ENCODE results near the gene MTCL1.
A peak's percentile ranks its signal among the peaks of the same experiment; 100 is the strongest.

The MTCL1 gene

GRCh38 chr18:8806100-8806797 lies 100.9 kb downstream of the MTCL1 start:
- H3K4me1 ChIP-seq (ENCODE audit: insufficient read depth, low read length, poor library complexity, severe bottlenecking) = peaks cover 18% of the 10 kb centered on the region
- H4K20me1 ChIP-seq (ENCODE audit: insufficient read depth, low read length, poor library complexity, severe bottlenecking) = no peaks in the 10 kb centered on the region
- no peak overlapping the region for H3K4me3 ChIP-seq (ENCODE audit: low read length, poor library complexity, severe bottlenecking)
- no peak overlapping the region for H3K4me2 ChIP-seq (ENCODE audit: low read depth, low read length, poor library complexity, severe bottlenecking)
- H3F3A ChIP-seq (ENCODE audit: low read depth) = no peaks in the 10 kb centered on the region
- TF ChIP-seq EZH2phosphoT487 (IDR thresholded peaks at IDR 0.05; ENCODE audit: borderline replicate concordance) (no peak), CTCF (conservative IDR thresholded peaks at IDR 0.05; ENCODE audit: low read length) (no peak)
- no peaks in the 10 kb centered on the region for H3K79me2 ChIP-seq (ENCODE audit: insufficient read depth, low read length)
- no peaks in the 10 kb centered on the region for H3K9me3 ChIP-seq (ENCODE audit: insufficient read depth, low read depth, low read length)
- no peak overlapping the region for H2AFZ ChIP-seq (ENCODE audit: low read length)
- no peak overlapping the region for H3K9ac ChIP-seq (ENCODE audit: low read depth, low read length, poor library complexity, severe bottlenecking)
- no peaks in the 10 kb centered on the region for H3K27me3 ChIP-seq (ENCODE audit: insufficient read depth, low read length, poor library complexity, severe bottlenecking)
- no peaks in the 10 kb centered on the region for H3K9me2 ChIP-seq (replicated peaks; ENCODE audit: low read depth, low read length)
- no peaks in the 10 kb centered on the region for H3K36me3 ChIP-seq (ENCODE audit: insufficient read depth, low read length)

DNA sequence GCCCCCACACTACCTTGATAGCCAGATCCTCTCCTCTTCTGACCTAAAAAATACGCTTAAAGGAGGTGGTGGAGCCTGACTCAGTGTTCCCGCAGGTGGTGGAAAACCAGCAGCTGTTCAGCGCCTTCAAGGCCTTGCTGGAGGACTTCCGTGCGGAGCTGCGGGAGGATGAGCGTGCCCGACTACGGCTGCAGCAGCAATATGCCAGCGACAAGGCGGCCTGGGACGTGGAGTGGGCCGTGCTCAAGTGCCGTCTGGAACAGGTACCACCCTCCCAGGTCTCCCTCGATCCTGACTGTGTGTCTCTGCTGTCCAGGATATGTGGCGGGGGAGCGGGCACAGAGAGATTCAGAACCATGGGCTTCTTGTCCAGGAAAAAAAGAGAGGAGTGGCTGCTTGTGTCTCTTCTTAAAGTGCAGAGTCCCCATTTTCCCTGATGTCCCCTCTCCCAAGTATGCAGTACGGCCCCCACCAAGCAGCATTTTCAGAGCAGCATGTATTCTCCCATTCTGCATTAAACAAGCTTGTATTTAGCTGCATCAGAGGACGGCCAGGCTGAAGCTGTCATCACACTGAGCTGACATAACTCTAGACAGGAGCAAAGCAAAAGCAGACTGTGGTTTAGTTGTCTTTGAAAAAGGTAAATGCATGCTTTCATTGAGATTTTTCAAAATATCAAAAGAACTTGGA lies 101.6 kb downstream of the MTCL1 start:
- H3K4me3 ChIP-seq (ENCODE audit: low read length, poor library complexity, severe bottlenecking) = no peak overlapping the region
- H3K9me3 ChIP-seq (ENCODE audit: insufficient read depth, low read depth, low read length) = no peaks in the 10 kb centered on the region
- no peaks in the 10 kb centered on the region for H3F3A ChIP-seq (ENCODE audit: low read depth)
- TF ChIP-seq EZH2phosphoT487 (IDR thresholded peaks at IDR 0.05; ENCODE audit: borderline replicate concordance) = no peak
- no peak for TF ChIP-seq CTCF (conservative IDR thresholded peaks at IDR 0.05; ENCODE audit: low read length)
- no peak overlapping the region for H3K9ac ChIP-seq (ENCODE audit: low read depth, low read length, poor library complexity, severe bottlenecking)
- H4K20me1 ChIP-seq (ENCODE audit: insufficient read depth, low read length, poor library complexity, severe bottlenecking) = no peaks in the 10 kb centered on the region
- H3K36me3 ChIP-seq (ENCODE audit: insufficient read depth, low read length) = no peaks in the 10 kb centered on the region
- H3K4me1 ChIP-seq (ENCODE audit: insufficient read depth, low read length, poor library complexity, severe bottlenecking) = peaks cover 18% of the 10 kb centered on the region
- H3K9me2 ChIP-seq (replicated peaks; ENCODE audit: low read depth, low read length) = no peaks in the 10 kb centered on the region
- H3K4me2 ChIP-seq (ENCODE audit: low read depth, low read length, poor library complexity, severe bottlenecking) = peak overlapping the region; percentile 55
- no peak overlapping the region for H2AFZ ChIP-seq (ENCODE audit: low read length)
- no peaks in the 10 kb centered on the region for H3K27me3 ChIP-seq (ENCODE audit: insufficient read depth, low read length, poor library complexity, severe bottlenecking)
- H3K79me2 ChIP-seq (ENCODE audit: insufficient read depth, low read length) = no peaks in the 10 kb centered on the region

DNA sequence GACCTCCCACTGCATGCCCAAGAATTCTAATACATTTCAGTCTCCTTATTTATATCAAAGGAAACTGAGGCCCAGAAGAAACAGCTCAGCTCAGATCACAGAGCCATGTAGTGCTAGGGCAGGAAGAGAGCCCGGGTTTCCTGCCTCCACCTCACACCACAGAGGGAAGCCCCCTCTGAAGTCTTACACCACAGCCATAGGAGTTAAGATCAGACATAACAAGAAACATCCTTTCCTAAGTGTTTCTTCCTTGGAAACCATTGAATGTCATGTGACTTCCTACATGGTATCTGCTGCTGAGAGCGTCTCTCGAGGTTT lies 102.1 kb downstream of the MTCL1 start:
- Histone ChIP-seq H3K4me1 (ENCODE audit: insufficient read depth, low read length, poor library complexity, severe bottlenecking) (peaks cover 18% of the 10 kb centered on the region), H2AFZ (ENCODE audit: low read length) (no peak overlapping the region), H3K4me2 (ENCODE audit: low read depth, low read length, poor library complexity, severe bottlenecking) (peak overlapping the region; percentile 55)

More for the DNA sequence above, 102.1 kb downstream of the MTCL1 start:
- no peaks in the 10 kb centered on the region for H4K20me1 ChIP-seq (ENCODE audit: insufficient read depth, low read length, poor library complexity, severe bottlenecking)
- no peaks in the 10 kb centered on the region for H3K9me2 ChIP-seq (replicated peaks; ENCODE audit: low read depth, low read length)
- no peaks in the 10 kb centered on the region for H3K9me3 ChIP-seq (ENCODE audit: insufficient read depth, low read depth, low read length)
- no peaks in the 10 kb centered on the region for H3K27me3 ChIP-seq (ENCODE audit: insufficient read depth, low read length, poor library complexity, severe bottlenecking)
- no peaks in the 10 kb centered on the region for H3K36me3 ChIP-seq (ENCODE audit: insufficient read depth, low read length)
- H3K4me3 ChIP-seq (ENCODE audit: low read length, poor library complexity, severe bottlenecking) = no peak overlapping the region
- H3F3A ChIP-seq (ENCODE audit: low read depth) = no peaks in the 10 kb centered on the region
- no peaks in the 10 kb centered on the region for H3K79me2 ChIP-seq (ENCODE audit: insufficient read depth, low read length)
- H3K9ac ChIP-seq (ENCODE audit: low read depth, low read length, poor library complexity, severe bottlenecking) = no peak overlapping the region
- TF ChIP-seq EZH2phosphoT487 (IDR thresholded peaks at IDR 0.05; ENCODE audit: borderline replicate concordance) = no peak
- no peak for TF ChIP-seq CTCF (conservative IDR thresholded peaks at IDR 0.05; ENCODE audit: low read length)

Data from Loucy (cell line).